Measurements from ENCODE around the gene FLT4. TPM values are rescaled to one million over a fixed set of nuclear protein-coding genes. Genes with fewer than 3 reads are reported as not detected.

Gene FLT4
- total and polyA plus RNA-seq, 9 of the 15 experiments (the other 6 are each of a cell fraction or from before 2014, with no cell fraction given): 0.01 to 0.42 (median 0.14) TPM; not detected in 2

- Histone ChIP-seq H3K27me3 (ENCODE audit: control insufficient read depth in 2 of 2, insufficient read depth in 2 of 2, low read length in 2 of 2) (peaks cover 54 to 92% of the 10 kb centered on the region in 2 experiments), H3K9ac (ENCODE audit: insufficient read depth in 1 of 2, low read depth in 2 of 2, low read length in 2 of 2) (peak overlapping the region in 1 of 2 experiments; percentile 7; a peak in 1 of 4 replicates), H2AFZ (ENCODE audit: low read depth, low read length) (no peak overlapping the region), H3K9me3 (replicated peaks; ENCODE audit: control insufficient read depth, insufficient read depth, low read depth, low read length) (no peaks in the 10 kb centered on the region), H4K20me1 (replicated peaks; ENCODE audit: control insufficient read depth, insufficient read depth, low read length) (peaks cover 17% of the 10 kb centered on the region), H3K36me3 (ENCODE audit: control insufficient read depth, insufficient read depth, low read length) (no peaks in the 10 kb centered on the region), H3K4me3 (no peak overlapping the region), H3K4me1 (replicated peaks in 1 of 2; ENCODE audit: control insufficient read depth in 2 of 2, insufficient read depth in 2 of 2, low read length in 2 of 2) (peaks cover 7 to 30% of the 10 kb centered on the region in 2 experiments; a peak in 4 of 5 replicates), H3K9me1 (ENCODE audit: control insufficient read depth, insufficient read depth, low read length) (no peaks in the 10 kb centered on the region), H3K27ac (ENCODE audit: extremely low read depth, low read depth, low read length) (no peak overlapping the region), H3K4me2 (ENCODE audit: insufficient read depth, low read length) (no peak overlapping the region), H3K79me2 (ENCODE audit: control insufficient read depth, insufficient read depth, low read length) (no peaks in the 10 kb centered on the region)
- ChIA-PET POLR2A (interaction anchor here (0.6 to 0.7 kb wide), 3 partner anchors 19 to 311 kb away, joined by 3 to 4 read pairs (median 3); no protein-coding TSS in a partner anchor), CTCF (ENCODE audit: low intra/inter-chr PET ratio) (no interaction called here)
- ATAC-seq (no peak), DNase-seq (ENCODE audit: extremely low read depth in 1 of 4, low spot score in 3 of 4) (peak in 1 of 4 experiments; percentile 4), FAIRE-seq (no peak)
- no TSS peak for BruUV-seq (replicated peaks)
- WGBS (ENCODE audit: insufficient coverage, low coverage, missing lambda C conversion rate): 18% methylated on average over 9 of the region's 10 CpGs
- in situ Hi-C loops (cut with MboI) (no loop called here), intact Hi-C loops (cut with micrococcal nuclease) (no loop called here)
- TF ChIP-seq POLR3A (IDR thresholded peaks at IDR 0.05; ENCODE audit: borderline replicate concordance, extremely low read depth, insufficient read depth, insufficient read length) (no peak), ATF3 (IDR thresholded peaks at IDR 0.05) (no peak), ATF3 (CRISPR knock-in tag; conservative IDR thresholded peaks at IDR 0.05) (no peak), ZBTB8A (IDR thresholded peaks at IDR 0.05; ENCODE audit: partially characterized antibody) (no peak), HDAC2 (IDR thresholded peaks at IDR 0.05) (no peak), ZNF175 (CRISPR knock-in tag; IDR thresholded peaks at IDR 0.05; ENCODE audit: low read depth) (no peak), TSC22D4 (tag; IDR thresholded peaks at IDR 0.05) (no peak), ZC3H4 (CRISPR knock-in tag; IDR thresholded peaks at IDR 0.05; ENCODE audit: borderline replicate concordance) (no peak), MCM7 (IDR thresholded peaks at IDR 0.05) (no peak), EWSR1 (IDR thresholded peaks at IDR 0.05; ENCODE audit: borderline replicate concordance, low read depth, partially characterized antibody) (no peak), SIX5 (IDR thresholded peaks at IDR 0.05; ENCODE audit: borderline replicate concordance in 1 of 2, insufficient read depth in 1 of 2, low read depth in 1 of 2, low read length in 2 of 2) (no peak), ZNF766 (CRISPR knock-in tag; conservative IDR thresholded peaks at IDR 0.05) (no peak), RBM15 (IDR thresholded peaks at IDR 0.05; ENCODE audit: insufficient read depth, low read length) (no peak), ELF1 (tag; IDR thresholded peaks at IDR 0.05) (no peak), BACH1 (tag; IDR thresholded peaks at IDR 0.05) (no peak), SOX6 (IDR thresholded peaks at IDR 0.05) (no peak), ZFX (CRISPR knock-in tag; IDR thresholded peaks at IDR 0.05) (no peak)
- TF ChIP-seq, protein P1, sequence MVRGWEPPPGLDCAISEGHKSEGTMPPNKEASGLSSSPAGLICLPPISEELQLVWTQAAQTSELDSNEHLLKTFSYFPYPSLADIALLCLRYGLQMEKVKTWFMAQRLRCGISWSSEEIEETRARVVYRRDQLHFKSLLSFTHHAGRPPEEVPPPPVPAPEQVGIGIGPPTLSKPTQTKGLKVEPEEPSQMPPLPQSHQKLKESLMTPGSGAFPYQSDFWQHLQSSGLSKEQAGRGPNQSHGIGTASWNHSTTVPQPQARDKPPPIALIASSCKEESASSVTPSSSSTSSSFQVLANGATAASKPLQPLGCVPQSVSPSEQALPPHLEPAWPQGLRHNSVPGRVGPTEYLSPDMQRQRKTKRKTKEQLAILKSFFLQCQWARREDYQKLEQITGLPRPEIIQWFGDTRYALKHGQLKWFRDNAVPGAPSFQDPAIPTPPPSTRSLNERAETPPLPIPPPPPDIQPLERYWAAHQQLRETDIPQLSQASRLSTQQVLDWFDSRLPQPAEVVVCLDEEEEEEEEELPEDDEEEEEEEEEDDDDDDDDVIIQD (CRISPR knock-in tag; IDR thresholded peaks at IDR 0.05): no peak
- TF ChIP-seq, protein P2, sequence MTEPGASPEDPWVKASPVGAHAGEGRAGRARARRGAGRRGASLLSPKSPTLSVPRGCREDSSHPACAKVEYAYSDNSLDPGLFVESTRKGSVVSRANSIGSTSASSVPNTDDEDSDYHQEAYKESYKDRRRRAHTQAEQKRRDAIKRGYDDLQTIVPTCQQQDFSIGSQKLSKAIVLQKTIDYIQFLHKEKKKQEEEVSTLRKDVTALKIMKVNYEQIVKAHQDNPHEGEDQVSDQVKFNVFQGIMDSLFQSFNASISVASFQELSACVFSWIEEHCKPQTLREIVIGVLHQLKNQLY (CRISPR knock-in tag; conservative IDR thresholded peaks at IDR 0.05): no peak
- TF ChIP-seq, protein P3, sequence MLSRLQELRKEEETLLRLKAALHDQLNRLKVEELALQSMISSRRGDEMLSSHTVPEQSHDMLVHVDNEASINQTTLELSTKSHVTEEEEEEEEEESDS (CRISPR knock-in tag; IDR thresholded peaks at IDR 0.05): no peak
Measured at GRCh38 chr5:180646289-180646962, 3.0 kb downstream of the FLT4 start.
